SW480 (cell line): Measurements from ENCODE around the gene HIKESHI.
"Not testable (repeated sequence)": the region's sequence is repeated elsewhere in the genome, so short reads cannot be mapped to it uniquely, and the experiment has no call there.

Experiments
- DNase-seq: peaks from one replicate; pipeline ENCODE4 v3.0.0-alpha.2; 2016; ENCODE audit warnings: low spot score

The HIKESHI gene

GRCh38 chr11:86292912-86293616 lies 9.0 kb upstream of the HIKESHI start:
- DNase-seq, result no peak

- DNase-seq, result no peak
Observed at GRCh38 chr11:86294026-86294425, 8.0 kb upstream of the HIKESHI start.

GRCh38 chr11:86301742-86302091 lies 323 bp upstream of the HIKESHI start:
- DNase-seq, result no peak

- no peak for DNase-seq
Observed at GRCh38 chr11:86303257-86303656, 1.2 kb downstream of the HIKESHI start.

DNA sequence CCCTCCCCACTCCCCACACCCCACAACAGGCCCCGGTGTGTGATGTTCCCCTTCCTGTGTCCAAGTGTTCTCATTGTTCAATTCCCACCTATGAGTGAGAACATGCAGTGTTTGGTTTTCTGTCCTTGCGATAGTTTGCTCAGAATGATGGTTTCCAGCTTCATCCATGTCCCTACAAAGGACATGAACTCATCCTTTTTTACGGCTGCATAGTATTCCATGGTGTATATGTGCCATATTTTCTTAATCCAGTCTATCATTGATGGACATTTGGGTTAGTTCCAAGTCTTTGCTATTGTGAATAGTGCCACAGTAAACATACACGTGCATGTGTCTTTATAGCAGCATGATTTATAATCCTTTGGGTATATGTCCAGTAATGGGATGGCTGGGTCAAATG lies 6.7 kb downstream of the HIKESHI start:
- DNase-seq, result not testable (repeated sequence)

DNA sequence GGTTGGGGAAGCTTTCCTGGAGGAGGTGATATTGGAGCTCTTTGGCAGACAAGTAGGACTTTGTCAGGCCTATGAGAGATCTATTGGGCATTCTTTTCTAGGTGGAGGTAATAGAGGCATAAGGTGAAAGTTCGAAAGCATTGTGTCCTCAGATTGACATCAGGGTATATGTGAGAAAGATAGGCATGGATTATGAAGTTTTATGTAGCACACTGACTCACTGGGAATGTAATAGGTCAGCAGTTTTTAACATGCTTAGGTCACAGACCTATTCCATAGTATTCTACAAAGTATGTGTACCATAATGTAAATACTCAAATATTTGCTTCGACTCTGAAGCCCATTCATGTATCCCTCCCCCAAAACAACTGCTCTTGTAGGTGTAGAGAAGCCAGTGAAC lies 11.8 kb downstream of the HIKESHI start:
- no peak for DNase-seq

DNA sequence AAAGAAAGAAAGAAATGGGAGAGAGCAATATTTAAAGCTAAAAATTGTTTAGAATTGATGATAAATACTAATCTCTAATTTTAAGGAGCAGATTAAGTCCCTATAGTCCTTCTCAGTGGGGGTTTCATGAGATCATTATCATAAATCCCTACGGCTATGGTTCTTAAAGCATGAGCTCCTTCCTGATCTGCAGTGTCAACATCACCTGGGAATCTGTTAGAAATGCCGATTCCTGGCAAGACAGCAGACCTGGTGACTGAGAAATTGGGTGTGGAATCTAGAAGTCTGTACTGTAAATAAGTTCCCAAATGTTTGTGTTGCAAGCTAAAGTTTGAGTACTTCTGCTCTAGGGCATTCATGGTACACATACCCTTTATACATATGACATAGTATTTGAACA lies 12.6 kb downstream of the HIKESHI start:
- no peak for DNase-seq

DNA sequence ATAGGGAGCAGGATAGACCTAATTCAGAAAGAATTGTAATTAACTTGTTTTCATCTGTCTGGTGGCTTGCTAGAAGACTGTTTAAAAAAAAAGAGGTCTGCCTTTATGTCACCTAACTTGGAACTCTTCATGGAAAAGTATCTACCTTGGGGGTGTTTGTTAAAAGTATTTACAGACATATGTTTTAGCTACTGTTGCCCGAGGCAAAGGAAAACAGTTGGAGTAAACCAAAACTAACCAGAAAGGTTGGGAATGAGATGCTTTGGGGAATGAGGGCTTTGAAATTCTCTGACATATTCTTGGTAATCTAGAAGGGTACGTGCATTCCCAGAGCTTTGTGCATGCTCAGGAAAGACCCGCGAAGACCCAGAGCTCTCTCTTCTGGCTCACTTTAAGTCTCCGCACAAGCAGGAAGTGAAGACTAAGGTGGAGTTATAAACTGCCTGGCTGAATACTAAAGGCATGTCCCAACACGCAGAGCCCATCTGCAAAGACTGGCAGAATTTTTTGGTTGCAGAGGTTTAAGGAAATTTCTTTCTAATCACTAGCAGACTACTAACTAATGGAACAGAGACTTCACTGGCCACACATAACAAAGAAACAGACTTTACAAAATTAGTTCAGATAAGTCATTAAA lies 33.2 kb downstream of the HIKESHI start:
- DNase-seq, result no peak

DNA sequence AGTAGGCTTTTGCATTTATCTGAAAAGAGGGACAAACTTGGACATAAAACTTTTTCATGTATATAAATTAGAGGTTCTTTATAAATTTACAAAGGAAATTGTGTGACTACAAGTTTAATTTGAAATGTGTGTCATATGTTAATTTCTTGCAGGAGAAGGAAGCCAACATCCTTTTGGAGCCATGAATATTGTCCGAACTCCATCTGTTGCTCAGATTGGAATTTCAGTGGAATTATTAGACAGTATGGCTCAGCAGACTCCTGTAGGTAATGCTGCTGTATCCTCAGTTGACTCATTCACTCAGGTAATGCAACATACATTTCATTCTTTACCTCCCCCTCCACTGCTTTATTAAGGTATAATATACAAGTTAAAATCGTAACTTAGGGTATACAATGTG lies 35.2 kb downstream of the HIKESHI start:
- no peak for DNase-seq

- no peak for DNase-seq
Observed at GRCh38 chr11:86341382-86341781, 39.3 kb downstream of the HIKESHI start.

- no peak for DNase-seq
Observed at GRCh38 chr11:86346513-86346912, 44.5 kb downstream of the HIKESHI start.

DNA sequence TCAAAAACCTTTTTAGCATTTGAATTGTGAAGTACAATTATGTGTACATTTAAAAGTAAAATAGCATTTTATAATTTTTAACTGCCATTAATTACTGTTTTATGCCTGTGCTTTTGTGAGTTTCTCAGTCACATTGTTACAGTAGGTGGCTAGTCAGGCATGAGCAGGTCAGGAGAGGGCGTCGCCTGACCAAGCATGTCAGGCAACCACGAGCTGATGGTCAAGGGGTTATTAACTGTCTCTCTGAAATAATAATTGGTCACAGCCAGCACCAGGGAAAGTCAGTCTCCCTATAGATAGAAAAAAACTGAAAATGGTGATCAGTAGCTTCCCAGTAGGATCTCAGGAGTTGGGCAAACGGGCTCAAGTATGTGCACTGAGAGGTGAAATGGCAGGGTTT lies 53.2 kb downstream of the HIKESHI start:
- no peak for DNase-seq

- not testable (repeated sequence) for DNase-seq
Observed at GRCh38 chr11:86357412-86357811, 55.4 kb downstream of the HIKESHI start.

DNA sequence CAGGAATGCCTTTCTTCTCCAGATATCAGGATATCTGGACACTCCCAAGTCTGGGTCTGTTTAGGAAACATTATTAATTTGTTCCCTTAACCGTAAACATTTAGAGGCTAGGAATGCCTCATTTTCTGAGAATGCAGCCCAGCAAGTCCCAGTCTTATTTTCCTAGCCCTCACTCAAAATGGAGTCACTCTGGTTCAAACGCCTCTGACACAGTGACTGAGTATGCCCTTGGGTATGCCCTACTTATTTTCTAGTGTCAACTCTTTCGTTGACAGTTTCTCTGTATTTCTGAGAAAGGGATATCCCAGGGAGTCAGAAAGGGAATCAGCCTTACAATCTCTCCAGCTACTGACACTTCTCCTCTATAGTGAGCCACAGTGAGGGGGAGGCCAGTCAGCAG lies 56.7 kb downstream of the HIKESHI start:
- DNase-seq, result no peak

DNA sequence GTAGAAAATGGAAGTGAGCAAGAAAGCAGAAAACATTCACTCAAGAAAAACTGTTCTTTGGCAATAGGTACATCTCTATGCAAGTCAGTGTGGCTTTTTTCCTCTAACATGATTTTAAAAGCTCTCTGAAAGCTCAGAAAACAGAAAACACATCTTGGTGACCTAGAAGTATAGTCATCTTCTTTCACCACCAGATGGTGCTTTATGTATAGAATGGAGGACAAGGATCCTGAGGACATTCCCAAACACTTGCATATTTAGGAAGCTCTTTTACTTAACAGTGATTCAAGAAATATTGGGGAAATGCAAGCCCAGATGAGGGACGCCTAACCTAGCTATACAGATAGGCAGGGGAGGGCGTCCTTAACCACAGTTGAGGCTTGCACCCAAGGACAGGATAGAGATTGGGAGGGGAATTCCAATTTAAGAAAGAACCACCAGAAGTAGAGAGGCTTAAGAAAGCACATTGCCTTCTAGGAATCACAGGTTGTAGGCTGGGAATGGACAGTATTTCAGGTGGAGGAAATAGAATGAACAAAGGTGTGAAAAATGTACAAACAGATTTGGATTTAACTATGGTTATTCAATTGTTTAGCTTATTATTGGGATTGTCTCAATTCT lies 58.8 kb downstream of the HIKESHI start:
- DNase-seq, result peak; percentile 41

DNA sequence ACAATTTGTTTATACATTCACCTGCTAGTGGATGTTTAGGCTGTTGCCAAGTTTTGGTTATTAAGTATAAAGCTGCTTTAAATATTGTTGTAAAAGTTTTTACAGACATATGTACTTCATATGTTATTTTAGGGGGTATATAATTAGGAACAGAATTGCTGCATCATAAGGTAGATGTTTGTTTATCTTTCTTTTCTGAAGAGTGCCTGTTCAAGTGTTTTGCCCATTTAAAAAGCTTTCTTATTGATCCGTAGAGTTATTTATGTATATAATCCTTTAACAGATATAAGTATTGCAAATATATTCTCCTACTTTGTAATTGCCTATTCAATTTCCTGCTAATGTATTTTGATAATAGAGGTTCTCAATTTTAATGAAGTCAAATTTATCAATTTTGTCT lies 61.4 kb downstream of the HIKESHI start:
- no peak for DNase-seq

DNA sequence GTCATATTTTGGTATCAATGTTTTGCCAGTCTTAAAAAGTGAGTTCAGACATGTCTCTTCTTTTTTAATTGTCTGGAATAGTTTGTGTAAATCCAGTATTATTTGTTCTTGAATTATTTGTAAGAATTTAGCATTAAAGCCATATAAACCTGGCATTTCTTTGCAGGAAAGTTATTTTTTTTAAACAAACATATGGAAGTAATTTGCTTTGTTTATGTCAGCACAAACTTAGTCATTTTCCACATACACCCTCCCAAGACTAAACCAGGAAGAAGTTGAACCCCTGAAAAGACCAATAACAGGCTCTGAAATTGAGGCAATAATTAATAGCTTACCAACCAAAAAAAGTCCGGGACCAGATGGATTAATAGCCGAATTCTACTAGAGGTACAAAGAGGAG lies 63.5 kb downstream of the HIKESHI start:
- no peak for DNase-seq

DNA sequence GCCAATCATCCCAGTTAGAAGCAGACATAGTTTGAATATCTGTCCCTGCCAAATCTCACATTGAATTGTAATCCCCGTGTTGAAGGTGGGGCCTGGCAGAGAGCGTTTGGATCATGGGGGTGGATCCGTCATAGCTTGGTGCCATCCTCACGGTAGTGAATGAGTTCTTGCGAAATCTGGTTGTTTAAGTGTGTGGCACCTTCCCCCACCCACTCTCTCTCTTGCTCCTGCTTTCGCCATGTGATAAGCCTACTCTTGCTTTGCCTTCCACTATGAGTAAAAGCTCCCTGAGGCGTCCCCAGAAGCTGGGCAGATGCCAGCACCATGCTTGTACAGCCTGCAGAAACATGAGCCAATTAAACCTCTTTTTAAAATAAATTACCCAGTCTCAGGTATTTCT lies 67.6 kb downstream of the HIKESHI start:
- no peak for DNase-seq

GRCh38 chr11:86370171-86370570 lies 68.1 kb downstream of the HIKESHI start:
- no peak for DNase-seq

DNA sequence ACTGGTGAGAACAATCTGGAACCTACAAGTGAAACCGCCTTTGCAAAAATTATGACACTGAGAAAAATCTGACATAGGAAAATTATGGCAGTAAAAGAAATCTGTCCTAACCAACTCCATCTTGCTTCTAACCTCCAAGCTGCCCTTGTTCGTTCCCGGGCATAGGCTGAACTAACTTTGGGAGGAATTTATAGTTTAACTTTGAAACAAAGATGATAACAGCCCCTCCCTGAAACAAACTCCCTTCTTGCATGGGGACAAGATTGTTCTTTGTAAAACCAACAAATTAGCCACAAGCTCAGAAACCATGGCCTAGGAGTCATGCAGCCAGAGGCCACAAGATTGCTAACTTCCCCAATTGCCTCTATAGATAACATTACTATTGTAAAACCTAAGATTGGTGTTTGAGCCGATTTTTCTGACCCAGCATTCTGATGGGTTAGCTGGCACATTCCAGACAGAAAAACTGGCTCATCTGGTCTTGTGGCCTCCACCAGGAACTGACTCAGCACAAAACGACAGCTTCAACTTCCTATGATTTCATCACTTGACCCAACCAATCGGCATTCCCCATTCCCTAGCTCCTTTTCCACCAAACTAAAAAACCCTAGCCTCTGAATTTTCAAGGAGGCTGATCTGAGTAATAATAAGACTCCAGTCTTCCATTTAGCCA lies 69.0 kb downstream of the HIKESHI start:
- DNase-seq, result no peak

DNA sequence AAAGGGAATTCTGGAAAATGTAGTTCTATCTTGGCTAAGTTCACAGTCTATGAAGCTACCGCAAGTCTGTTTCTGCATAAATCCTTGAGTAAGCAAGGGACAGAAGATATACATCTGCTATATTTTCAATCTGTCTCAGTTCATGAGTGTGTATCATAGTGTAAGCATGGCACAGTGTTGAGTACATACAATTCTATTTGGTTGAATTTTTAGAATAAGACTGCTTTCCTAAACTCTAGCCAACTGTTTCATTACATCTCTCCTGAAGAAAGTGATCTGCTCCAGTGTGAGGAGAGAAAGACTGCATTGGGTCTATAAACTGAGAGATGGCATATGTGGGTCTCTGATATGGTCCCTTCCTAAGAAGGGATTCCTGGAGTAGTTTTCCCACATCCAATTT lies 70.0 kb downstream of the HIKESHI start:
- DNase-seq, result no peak

- no peak for DNase-seq
Observed at GRCh38 chr11:86372586-86372985, 70.5 kb downstream of the HIKESHI start.

GRCh38 chr11:86374069-86374468 lies 72.0 kb downstream of the HIKESHI start:
- no peak for DNase-seq
